ENCODE data around the gene ARHGAP9. TPM values are rescaled to one million over a fixed set of nuclear protein-coding genes. Genes with fewer than 3 reads are reported as not detected.

The ARHGAP9 gene
- polyA plus RNA-seq, 1 of the 3 experiments (the other 2 are of a cell fraction), result 0.66 TPM

DNA sequence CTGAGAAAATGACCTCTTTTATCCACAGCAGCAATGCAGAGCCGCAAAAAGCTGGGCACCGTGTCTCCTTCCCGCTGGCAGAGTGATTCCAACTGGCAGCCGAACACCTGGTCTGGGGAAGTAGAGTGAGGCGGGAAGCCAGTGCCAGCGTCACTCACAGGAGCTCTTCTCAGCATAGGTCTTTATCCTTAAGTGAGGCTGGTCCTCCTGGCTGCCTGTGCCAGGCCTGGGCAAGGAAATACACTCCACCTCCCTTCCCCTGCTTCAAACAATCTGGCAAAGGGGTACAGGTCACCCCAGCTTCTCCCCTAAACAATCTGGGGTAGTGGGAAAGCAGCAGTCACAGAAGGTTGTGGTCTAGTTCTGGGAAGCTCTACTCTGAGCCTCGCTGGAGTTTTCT, 4.8 kb downstream of the ARHGAP9 start:
- Histone ChIP-seq H3K27me3 (ENCODE audit: insufficient read depth) (peaks cover 67% of the 10 kb centered on the region), H3K4me3 (ENCODE audit: low read depth in 2 of 2, low read length in 1 of 2) (no peak overlapping the region), H3K36me3 (replicated peaks in 1 of 2; ENCODE audit: control insufficient read depth in 1 of 2, insufficient read depth in 2 of 2, low read length in 1 of 2) (no peaks in the 10 kb centered on the region), H3F3A (replicated peaks; ENCODE audit: insufficient read depth) (no peaks in the 10 kb centered on the region), H2AFZ (ENCODE audit: low read depth) (no peak overlapping the region), H4K20me1 (ENCODE audit: insufficient read depth) (no peaks in the 10 kb centered on the region), H3K27ac (ENCODE audit: low read depth in 2 of 2, low read length in 1 of 2) (no peak overlapping the region), H3K4me2 (peak overlapping the region; percentile 82), H3K4me1 (ENCODE audit: control insufficient read depth in 1 of 2, insufficient read depth in 2 of 2, low read depth in 1 of 2, low read length in 1 of 2) (peaks cover 0 to 10% of the 10 kb centered on the region in 2 experiments; a peak in 3 of 4 replicates), H3K9ac (no peak overlapping the region), H3K9me2 (no peaks in the 10 kb centered on the region), H3K9me3 (no peaks in the 10 kb centered on the region), H3K79me2 (ENCODE audit: insufficient read depth) (no peaks in the 10 kb centered on the region)
- ChIA-PET POLR2A (interaction anchor here (1.3 kb wide), 1 partner anchor 45 kb away, joined by 6 read pairs; the partner anchor contains the start of gene DDIT3), CTCF (interaction anchor here (0.6 to 4.8 kb wide), 10 partner anchors 10 to 211 kb away, joined by 3 to 67 read pairs (median 3); partner anchors contain the start of genes DDIT3, GLI1 and MARS1)
- DNase-seq, result no peak
- no peak for TF ChIP-seq YY1 (IDR thresholded peaks at IDR 0.05; ENCODE audit: low read depth)
- TF ChIP-seq ELF1 (IDR thresholded peaks at IDR 0.05), result no peak
- TF ChIP-seq TCF12 (IDR thresholded peaks at IDR 0.05), result no peak
- TF ChIP-seq SIN3A (IDR thresholded peaks at IDR 0.05; ENCODE audit: borderline replicate concordance, low read depth, low read length), result no peak
- no peak for TF ChIP-seq CHD2 (IDR thresholded peaks at IDR 0.05; ENCODE audit: low read length, partially characterized antibody)
- no peak for TF ChIP-seq TAF1 (IDR thresholded peaks at IDR 0.05; ENCODE audit: borderline replicate concordance, low read depth, low read length)
- 33% methylated on average over 6 of the region's 7 CpGs for WGBS (ENCODE audit: low lambda C conversion rate)

DNA sequence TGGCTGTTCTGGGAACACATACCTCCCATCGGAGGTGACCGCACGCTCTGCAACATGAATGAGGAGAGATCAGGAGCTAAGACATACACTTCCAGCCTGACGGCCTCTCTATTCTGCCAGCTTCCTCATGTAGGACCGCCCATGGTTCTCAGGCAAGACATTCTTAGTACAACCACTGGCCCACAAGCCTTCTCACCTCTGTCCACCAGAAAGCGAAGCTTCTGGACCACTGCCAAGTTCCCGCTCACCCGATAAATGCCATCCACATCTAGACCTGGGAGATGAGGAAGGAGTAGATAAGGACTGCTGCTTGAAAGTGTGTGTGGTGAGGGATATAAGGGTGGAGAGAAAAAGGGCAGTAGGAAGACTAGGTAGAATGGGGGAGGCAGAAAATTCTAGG, 5.2 kb downstream of the ARHGAP9 start:
- TF ChIP-seq, protein P1, sequence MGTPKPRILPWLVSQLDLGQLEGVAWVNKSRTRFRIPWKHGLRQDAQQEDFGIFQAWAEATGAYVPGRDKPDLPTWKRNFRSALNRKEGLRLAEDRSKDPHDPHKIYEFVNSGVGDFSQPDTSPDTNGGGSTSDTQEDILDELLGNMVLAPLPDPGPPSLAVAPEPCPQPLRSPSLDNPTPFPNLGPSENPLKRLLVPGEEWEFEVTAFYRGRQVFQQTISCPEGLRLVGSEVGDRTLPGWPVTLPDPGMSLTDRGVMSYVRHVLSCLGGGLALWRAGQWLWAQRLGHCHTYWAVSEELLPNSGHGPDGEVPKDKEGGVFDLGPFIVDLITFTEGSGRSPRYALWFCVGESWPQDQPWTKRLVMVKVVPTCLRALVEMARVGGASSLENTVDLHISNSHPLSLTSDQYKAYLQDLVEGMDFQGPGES (IDR thresholded peaks at IDR 0.05; ENCODE audit: low read depth, low read length), result no peak
- TF ChIP-seq MEF2A (IDR thresholded peaks at IDR 0.05; ENCODE audit: borderline replicate concordance, low read depth) (no peak), SMC3 (IDR thresholded peaks at IDR 0.05; ENCODE audit: low read depth, low read length) (no peak), MXI1 (IDR thresholded peaks at IDR 0.05; ENCODE audit: low read depth, low read length) (no peak), RCOR1 (IDR thresholded peaks at IDR 0.05; ENCODE audit: low read length) (no peak), SIN3A (IDR thresholded peaks at IDR 0.05; ENCODE audit: borderline replicate concordance, low read depth, low read length) (no peak), EP300 (IDR thresholded peaks at IDR 0.05; ENCODE audit: borderline replicate concordance in 1 of 2, low read depth in 1 of 2, low read length in 1 of 2) (no peak), TEAD4 (IDR thresholded peaks at IDR 0.05; ENCODE audit: borderline replicate concordance, insufficient read depth) (no peak), FOSL2 (IDR thresholded peaks at IDR 0.05; ENCODE audit: borderline replicate concordance, low read depth) (no peak), POLR2AphosphoS5 (IDR thresholded peaks at IDR 0.05; ENCODE audit: low read depth, low read length) (no peak), TAF1 (IDR thresholded peaks at IDR 0.05; ENCODE audit: borderline replicate concordance, low read depth, low read length) (no peak), RFX5 (IDR thresholded peaks at IDR 0.05; ENCODE audit: low read length) (no peak), TCF12 (IDR thresholded peaks at IDR 0.05) (no peak)
- TF ChIP-seq, protein P2, sequence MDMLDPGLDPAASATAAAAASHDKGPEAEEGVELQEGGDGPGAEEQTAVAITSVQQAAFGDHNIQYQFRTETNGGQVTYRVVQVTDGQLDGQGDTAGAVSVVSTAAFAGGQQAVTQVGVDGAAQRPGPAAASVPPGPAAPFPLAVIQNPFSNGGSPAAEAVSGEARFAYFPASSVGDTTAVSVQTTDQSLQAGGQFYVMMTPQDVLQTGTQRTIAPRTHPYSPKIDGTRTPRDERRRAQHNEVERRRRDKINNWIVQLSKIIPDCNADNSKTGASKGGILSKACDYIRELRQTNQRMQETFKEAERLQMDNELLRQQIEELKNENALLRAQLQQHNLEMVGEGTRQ (IDR thresholded peaks at IDR 0.05; ENCODE audit: borderline replicate concordance, low read depth, low read length), result no peak
- TF ChIP-seq, protein P3, sequence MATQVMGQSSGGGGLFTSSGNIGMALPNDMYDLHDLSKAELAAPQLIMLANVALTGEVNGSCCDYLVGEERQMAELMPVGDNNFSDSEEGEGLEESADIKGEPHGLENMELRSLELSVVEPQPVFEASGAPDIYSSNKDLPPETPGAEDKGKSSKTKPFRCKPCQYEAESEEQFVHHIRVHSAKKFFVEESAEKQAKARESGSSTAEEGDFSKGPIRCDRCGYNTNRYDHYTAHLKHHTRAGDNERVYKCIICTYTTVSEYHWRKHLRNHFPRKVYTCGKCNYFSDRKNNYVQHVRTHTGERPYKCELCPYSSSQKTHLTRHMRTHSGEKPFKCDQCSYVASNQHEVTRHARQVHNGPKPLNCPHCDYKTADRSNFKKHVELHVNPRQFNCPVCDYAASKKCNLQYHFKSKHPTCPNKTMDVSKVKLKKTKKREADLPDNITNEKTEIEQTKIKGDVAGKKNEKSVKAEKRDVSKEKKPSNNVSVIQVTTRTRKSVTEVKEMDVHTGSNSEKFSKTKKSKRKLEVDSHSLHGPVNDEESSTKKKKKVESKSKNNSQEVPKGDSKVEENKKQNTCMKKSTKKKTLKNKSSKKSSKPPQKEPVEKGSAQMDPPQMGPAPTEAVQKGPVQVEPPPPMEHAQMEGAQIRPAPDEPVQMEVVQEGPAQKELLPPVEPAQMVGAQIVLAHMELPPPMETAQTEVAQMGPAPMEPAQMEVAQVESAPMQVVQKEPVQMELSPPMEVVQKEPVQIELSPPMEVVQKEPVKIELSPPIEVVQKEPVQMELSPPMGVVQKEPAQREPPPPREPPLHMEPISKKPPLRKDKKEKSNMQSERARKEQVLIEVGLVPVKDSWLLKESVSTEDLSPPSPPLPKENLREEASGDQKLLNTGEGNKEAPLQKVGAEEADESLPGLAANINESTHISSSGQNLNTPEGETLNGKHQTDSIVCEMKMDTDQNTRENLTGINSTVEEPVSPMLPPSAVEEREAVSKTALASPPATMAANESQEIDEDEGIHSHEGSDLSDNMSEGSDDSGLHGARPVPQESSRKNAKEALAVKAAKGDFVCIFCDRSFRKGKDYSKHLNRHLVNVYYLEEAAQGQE (IDR thresholded peaks at IDR 0.05; ENCODE audit: low read depth, low read length), result no peak
- H3K4me1 ChIP-seq (ENCODE audit: control insufficient read depth in 1 of 2, insufficient read depth in 2 of 2, low read depth in 1 of 2, low read length in 1 of 2), result peaks cover 0 to 10% of the 10 kb centered on the region in 2 experiments; a peak in 3 of 4 replicates
- H3K9me3 ChIP-seq, result no peaks in the 10 kb centered on the region
- H3K9ac ChIP-seq, result no peak overlapping the region
- no peak overlapping the region for H2AFZ ChIP-seq (ENCODE audit: low read depth)
- ChIA-PET POLR2A (no interaction called here), CTCF (interaction anchor here (0.9 to 4.8 kb wide), 8 partner anchors 9 to 260 kb away, joined by 3 to 67 read pairs (median 3); partner anchors contain the start of genes GLI1 and MARS1)
- no peak overlapping the region for H3K27ac ChIP-seq (ENCODE audit: low read depth in 2 of 2, low read length in 1 of 2)
- H3K9me2 ChIP-seq, result no peaks in the 10 kb centered on the region
- no peak overlapping the region for H3K4me3 ChIP-seq (ENCODE audit: low read depth in 2 of 2, low read length in 1 of 2)
- no peak for DNase-seq
- no peak overlapping the region for H3K4me2 ChIP-seq
- no peaks in the 10 kb centered on the region for H3F3A ChIP-seq (replicated peaks; ENCODE audit: insufficient read depth)
- H3K36me3 ChIP-seq (replicated peaks in 1 of 2; ENCODE audit: control insufficient read depth in 1 of 2, insufficient read depth in 2 of 2, low read length in 1 of 2), result no peaks in the 10 kb centered on the region
- H3K79me2 ChIP-seq (ENCODE audit: insufficient read depth), result no peaks in the 10 kb centered on the region
- peaks cover 71% of the 10 kb centered on the region for H3K27me3 ChIP-seq (ENCODE audit: insufficient read depth)
- no peaks in the 10 kb centered on the region for H4K20me1 ChIP-seq (ENCODE audit: insufficient read depth)
- WGBS (ENCODE audit: low lambda C conversion rate), result 52% methylated on average over 8 of the region's 8 CpGs

Data from SK-N-SH (cell line).